Measurements from ENCODE around the gene CD3E.
"Not testable (repeated sequence)": the region's sequence is repeated elsewhere in the genome, so short reads cannot be mapped to it uniquely, and the experiment has no call there.

The CD3E gene

DNA sequence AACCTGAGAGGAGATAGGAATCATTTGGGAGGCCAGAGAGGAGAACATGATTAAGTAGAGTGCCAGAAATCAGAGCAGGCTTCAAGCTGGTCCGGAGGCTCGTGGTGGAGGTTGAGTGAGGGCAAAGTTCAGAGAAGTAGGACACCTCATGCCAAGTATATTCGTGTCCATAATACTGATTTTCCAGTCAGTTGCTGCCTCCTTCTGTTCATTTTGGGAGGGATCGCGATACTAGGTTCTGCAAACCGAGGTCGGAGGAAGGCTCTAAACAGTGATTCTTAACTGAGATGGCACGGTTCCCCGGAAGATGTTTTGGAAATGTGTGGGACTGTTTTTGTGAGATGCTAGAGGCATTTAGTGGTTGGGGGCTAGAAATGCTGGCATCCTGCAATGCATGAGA, 13.6 kb upstream of the CD3E start:
- DNase-seq (ENCODE audit: low read depth in 2 of 2), result no peak

DNA sequence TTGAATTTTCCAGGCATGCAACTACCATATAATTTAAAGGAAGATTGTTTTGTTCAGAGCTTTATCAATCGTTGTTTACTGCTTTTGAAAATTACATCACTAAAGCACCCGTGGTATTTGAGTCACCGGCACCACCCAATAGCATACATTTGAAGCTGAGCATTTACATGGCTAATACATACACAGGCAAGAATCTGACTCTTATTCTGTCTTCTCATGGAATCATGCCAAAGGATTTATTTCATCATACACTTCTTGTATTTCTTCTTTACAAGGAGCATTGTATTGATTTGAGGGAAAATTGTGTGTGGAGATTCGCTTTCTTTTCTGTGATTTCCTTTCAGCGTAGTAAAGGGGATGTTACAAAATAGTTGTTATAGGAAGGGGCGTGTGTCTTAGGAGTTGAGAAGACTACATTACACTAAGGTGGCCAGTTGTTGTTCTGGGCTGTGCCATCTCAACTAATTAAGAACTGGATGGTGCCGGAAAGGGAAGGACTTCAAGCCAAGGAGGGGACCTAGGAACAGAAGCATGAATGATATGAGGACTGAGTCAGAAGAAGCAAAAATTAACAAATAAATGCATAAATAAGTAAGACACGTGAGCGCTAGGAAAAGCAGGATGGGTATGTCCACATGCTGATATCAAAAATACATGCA, 12.9 kb upstream of the CD3E start:
- no peak for DNase-seq (ENCODE audit: low read depth in 2 of 2)

DNA sequence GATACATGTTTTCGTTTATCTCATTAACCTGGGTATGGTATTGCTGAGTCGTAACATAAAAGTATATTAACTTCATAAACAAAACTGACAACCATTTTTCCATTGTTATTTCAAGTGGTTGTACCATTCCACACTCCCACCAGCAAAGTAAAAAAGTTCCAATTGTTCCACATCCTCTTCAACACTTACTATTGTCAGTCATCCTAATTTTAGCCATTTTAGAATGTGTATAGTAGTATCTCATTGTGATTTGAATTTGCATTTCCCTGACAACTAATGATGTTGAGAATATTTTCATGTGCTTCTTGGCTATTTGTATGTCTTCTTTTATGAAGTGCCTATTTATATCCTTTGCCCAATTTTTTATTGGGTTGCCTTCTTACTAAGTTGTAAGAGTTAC, 10.5 kb upstream of the CD3E start:
- no peak for DNase-seq (ENCODE audit: low read depth in 2 of 2)

- no peak for DNase-seq (ENCODE audit: low read depth in 2 of 2)
Measured at GRCh38 chr11:118295199-118295598, 9.3 kb upstream of the CD3E start.

GRCh38 chr11:118295815-118296454, 8.6 kb upstream of the CD3E start:
- DNase-seq (ENCODE audit: low read depth in 2 of 2), result no peak

- DNase-seq (ENCODE audit: low read depth in 2 of 2), result no peak
Measured at GRCh38 chr11:118301600-118302195, 2.8 kb upstream of the CD3E start.

DNA sequence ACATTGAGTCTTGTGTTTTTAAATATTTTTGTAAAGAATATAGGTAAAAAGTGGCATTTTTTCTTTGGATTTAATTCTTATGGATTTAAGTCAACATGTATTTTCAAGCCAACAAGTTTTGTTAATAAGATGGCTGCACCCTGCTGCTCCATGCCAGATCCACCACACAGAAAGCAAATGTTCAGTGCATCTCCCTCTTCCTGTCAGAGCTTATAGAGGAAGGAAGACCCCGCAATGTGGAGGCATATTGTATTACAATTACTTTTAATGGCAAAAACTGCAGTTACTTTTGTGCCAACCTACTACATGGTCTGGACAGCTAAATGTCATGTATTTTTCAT, 333 bp upstream of the CD3E start:
- no peak for DNase-seq (ENCODE audit: low read depth in 2 of 2)

GRCh38 chr11:118305726-118306125, 1.2 kb downstream of the CD3E start:
- DNase-seq (ENCODE audit: low read depth in 2 of 2), result no peak

DNA sequence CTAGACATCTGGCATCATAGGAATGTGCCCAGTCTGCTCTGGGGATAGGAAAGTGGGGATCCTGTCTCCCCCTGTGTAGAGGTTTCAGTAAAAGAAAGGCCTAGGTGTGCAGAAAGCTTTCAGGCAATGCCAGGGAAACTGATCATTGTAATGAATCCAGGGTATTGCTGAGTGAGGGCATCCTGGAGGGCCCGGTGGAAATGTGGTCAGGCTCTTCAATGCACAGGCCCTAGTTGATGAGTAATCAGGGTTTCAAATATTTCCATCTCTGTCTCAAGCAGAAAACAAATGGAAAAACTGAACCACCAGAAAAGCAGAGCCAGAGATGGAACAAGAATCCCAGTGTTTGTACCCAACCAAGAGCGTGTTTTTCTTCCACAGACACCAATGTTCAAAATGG, 2.0 kb downstream of the CD3E start:
- no peak for DNase-seq (ENCODE audit: low read depth in 2 of 2)

- not testable (repeated sequence) for DNase-seq (ENCODE audit: low read depth in 2 of 2)
Measured at GRCh38 chr11:118308995-118309528, 4.5 kb downstream of the CD3E start.

- no peak for DNase-seq (ENCODE audit: low read depth in 2 of 2)
Measured at GRCh38 chr11:118310271-118310670, 5.7 kb downstream of the CD3E start.

GRCh38 chr11:118310781-118311485, 6.4 kb downstream of the CD3E start:
- no peak for DNase-seq (ENCODE audit: low read depth in 2 of 2)

DNA sequence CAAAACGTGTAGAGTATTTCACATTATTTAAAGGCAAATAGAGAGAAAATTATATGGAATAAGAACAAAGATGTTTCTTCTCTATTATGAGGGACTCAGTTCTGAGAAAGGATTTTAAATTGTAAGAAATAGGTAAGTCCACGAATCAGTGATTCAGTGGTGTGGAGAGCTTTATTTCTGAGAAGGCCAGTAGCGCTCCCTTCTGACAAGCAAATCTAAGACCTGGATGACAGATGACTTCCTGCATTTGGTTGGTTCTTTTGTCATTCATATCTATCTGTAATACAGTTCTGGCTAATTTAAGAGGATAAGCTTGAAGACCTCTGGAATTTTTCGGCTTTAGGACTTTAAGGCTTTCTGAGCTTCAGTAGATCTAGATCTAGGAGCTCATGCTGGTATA, 7.0 kb downstream of the CD3E start:
- DNase-seq (ENCODE audit: low read depth in 2 of 2), result no peak

- DNase-seq (ENCODE audit: low read depth in 2 of 2), result no peak
Measured at GRCh38 chr11:118312328-118312727, 7.8 kb downstream of the CD3E start.

DNA sequence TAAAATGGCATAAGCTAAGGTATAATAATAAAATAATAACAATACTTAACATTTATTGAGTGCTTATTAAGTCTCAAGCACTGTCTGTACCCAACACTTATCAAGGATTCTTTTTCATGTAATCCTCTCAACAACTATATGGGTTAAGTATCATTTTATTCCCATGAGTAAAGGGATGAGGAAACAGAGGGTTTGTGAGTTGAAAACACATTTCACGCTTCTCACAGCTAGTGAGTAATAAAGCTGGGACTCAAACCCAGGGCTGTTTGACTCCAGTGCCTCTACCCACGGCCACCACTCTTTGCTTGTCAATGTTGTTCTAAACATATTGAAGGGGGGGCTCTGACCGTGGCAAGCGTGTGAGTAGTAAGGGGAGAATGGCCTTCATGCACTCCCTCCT, 8.7 kb downstream of the CD3E start:
- no peak for DNase-seq (ENCODE audit: low read depth in 2 of 2)

DNA sequence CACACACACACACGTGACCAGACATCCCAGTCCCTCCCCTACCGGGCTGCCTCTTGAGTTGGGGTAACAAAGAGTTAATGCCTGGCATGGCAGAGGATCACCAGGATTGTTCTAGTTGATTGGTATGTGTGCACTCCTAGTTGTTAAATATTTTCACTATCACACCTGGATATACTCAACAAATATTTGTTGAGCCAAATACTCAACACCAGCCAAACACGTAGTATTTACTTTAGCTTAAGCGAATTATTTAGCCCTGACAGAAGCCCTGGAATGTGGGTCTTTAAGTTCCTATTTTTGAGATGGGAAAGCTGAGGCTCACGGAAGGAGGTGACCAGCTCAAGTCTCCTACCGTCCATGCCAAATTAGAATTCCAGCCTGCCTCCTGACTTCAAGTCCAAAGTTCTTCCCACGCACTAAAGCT, 10.5 kb downstream of the CD3E start:
- DNase-seq (ENCODE audit: low read depth in 2 of 2), result no peak

DNA sequence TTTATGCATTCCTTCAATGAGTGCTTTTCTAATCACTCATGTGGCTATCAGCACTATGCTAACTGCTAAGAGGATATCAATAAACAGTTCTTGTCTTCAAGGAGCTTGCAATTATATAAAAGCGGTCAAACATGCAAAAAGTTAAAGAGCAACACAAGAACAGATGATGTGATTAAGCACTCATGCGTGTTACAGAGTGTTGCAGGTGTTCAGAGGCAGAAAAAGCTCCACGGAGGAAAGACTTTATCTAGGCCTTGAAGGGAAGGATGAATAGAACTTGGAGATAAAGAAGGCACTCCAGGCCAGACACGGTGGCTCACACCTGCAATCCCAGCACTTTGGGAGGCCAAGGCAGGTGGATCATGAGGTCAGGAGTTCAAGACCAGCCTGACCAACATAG, 13.6 kb downstream of the CD3E start:
- DNase-seq (ENCODE audit: low read depth in 2 of 2), result no peak

DNA sequence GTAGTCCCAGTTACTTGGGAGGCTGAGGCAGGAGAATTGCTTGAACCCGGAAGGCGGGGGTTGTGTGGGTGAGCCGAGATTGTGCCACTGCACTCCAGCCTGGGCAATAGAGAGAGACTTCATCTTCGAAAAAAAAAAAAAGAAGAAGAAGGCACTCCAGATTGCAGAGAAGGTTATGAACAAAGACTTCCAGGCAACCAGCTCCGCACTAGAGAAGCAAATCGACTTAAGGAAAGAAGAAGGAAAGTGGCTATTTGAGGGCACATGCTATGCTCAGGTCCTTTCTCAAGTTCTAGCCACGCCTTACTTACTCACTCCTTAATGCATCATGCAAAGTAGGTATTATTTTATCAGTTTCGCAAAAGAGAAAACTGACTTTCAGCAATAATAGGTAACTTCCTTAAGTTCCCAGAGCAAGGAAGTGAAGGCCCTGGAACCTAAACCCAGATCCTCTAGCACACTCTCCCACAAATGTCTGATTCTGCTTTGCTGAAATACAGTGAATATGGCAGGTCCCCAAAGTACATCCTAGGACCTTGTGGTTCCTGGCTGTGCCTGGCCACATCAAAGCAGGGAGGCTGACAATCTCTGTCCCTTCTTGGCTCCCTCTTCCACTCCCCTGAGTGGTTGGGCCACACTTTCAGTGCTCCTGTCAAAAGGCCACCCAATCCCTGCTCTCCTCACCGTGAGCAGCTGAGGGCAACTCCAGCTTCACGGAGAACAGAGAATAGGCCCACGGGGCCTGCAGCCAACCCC, 14.2 kb downstream of the CD3E start:
- DNase-seq (ENCODE audit: low read depth in 2 of 2), result no peak

DNA sequence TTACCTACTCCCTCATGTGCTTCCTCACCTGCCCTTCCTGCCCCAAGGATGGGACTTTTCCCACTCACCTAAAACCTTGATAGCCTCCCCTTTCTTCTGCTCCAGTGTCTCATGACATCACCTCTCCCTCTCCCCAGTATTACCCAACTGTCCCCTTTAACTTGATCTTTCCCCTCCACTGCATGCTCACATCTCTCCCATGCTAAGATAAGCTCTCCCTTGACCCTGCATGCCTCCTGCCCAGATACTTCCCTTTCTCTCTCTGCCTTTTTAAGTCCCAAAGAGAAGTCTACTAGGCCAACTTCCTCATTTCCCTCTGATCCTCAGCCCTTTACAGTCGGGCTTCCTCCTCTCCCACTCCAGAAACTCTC, 14.8 kb downstream of the CD3E start:
- DNase-seq (ENCODE audit: low read depth in 2 of 2), result no peak

DNA sequence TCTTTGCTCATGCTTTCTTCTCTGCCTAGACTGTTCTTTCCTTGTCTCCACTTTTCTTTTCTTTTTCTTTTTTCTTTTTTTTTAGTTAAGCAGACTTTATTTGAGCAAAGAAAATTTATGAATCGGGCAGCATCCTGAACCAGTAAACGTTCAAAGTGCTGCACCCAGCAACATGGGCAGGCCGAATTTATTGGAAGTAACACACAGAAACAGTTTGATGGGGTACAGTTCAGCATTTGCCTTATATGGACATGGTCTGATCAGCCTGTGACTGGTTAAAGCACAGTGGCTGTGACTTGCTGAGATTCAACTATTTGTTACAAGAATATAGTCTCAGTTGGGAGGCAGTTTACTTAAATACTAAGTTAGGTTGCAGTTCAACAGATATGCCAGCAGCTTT, 16.0 kb downstream of the CD3E start:
- no peak for DNase-seq (ENCODE audit: low read depth in 2 of 2)

DNA sequence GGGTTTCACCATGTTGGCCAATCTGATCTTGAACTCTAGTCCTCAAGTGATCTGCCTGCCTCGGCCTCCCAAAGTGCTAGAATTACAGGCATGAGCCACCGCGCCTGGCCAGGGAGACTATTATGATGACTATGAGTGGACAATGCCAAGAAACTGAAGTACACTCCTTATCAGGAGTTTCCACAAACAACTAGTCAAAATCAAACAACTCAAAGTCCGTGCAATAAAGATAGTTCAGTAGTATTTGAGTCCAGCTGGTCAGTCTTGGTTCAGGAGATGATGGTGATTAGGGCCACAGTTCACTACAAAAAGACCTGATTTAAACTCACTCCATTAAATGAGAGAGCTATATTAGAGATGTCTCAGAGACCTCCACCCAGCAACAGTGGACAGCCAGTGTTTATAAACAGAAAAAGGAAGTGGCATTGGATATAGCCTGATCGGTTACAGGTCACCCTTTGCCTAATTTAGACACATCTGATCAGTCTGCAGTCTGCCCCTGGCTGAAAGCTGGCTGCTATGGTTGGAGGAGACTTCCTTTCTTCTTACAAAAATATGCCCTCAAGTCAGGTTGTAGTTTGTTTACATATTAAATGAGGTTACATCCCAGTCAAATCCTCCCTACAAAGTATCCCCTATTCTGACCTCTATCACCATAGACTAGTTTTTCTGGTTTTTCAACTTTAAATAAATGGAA, 17.0 kb downstream of the CD3E start:
- DNase-seq (ENCODE audit: low read depth in 2 of 2), result no peak
